Measurements from ENCODE around the gene APP.

Gene APP

DNA sequence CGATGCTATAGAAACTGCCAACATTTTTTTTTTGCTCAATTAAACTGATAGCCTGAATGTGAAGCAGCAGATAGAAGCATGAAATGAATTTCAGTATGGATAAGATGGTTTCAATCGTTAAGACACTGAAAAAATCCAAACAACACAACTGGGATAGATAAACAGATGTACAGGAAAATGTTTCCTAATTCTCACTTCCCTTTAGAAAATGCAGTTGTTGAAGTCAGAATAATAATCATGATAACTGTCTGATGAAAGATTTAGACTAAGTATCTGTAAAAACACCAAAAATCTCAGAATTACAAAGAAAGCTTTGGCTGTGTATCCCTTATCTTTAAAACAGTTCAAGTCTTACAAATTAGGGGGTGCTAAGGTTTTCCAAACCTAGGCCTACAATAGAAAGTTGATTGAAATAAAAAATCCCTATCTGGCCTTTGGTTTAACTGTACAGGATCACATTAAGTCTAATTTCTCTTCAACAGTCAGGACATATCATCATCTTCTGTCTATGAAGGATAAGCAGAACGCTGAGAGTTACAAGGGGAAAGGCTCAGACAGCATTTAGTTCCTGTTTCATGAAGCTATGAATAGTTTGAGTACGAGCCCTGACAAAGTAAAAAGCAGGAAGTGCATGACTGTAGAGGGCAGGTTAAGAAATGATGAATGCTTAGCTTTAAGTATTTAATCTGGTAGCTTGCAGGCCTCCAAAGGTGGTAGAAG is 203.2 kb downstream of the APP start:
- TF ChIP-seq, protein P1, sequence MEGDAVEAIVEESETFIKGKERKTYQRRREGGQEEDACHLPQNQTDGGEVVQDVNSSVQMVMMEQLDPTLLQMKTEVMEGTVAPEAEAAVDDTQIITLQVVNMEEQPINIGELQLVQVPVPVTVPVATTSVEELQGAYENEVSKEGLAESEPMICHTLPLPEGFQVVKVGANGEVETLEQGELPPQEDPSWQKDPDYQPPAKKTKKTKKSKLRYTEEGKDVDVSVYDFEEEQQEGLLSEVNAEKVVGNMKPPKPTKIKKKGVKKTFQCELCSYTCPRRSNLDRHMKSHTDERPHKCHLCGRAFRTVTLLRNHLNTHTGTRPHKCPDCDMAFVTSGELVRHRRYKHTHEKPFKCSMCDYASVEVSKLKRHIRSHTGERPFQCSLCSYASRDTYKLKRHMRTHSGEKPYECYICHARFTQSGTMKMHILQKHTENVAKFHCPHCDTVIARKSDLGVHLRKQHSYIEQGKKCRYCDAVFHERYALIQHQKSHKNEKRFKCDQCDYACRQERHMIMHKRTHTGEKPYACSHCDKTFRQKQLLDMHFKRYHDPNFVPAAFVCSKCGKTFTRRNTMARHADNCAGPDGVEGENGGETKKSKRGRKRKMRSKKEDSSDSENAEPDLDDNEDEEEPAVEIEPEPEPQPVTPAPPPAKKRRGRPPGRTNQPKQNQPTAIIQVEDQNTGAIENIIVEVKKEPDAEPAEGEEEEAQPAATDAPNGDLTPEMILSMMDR (conservative IDR thresholded peaks at IDR 0.05; ENCODE audit: low read depth, low read length) = no peak
- no peak overlapping the region for H3K4me3 ChIP-seq (ENCODE audit: low read depth, low read length)
- peak; percentile 62 for DNase-seq (ENCODE audit: low read depth)

DNA sequence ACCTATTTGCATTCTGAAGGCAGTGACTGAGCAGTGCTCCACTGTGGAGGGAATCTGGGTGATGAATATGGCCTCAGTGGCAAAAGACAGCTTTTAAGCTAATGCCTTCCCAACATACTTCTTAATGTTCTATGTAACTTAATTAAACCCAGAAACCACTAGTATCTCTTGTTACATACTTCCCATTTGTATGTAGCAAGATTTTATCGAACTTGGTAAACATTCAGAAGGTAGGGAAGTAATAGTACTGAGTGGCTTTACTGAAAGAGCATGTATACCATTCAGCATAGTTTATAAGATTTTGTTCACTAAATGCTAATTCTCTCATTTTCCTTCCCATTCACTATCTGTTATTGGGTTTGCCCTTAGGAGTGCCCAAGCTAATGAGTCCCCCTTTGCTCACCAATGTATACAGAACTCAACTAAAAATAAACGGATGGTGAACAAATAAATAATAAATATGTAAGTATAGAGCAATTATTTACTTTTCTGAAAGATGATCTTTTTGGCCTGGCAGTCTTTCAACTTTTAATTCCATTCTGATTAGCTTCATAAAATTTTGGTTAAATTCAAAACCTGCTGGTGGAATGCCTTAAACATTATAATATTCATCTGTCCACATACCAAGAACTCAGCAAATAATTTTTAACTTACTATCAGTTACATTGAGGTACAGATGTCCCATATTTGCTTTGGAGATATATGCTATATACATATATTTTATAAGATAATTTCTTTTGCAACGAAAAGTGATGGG is 204.4 kb downstream of the APP start:
- DNase-seq (ENCODE audit: low read depth) = no peak
- TF ChIP-seq, protein P1 (conservative IDR thresholded peaks at IDR 0.05; ENCODE audit: low read depth, low read length) = no peak
- no peak overlapping the region for H3K4me3 ChIP-seq (ENCODE audit: low read depth, low read length)

DNA sequence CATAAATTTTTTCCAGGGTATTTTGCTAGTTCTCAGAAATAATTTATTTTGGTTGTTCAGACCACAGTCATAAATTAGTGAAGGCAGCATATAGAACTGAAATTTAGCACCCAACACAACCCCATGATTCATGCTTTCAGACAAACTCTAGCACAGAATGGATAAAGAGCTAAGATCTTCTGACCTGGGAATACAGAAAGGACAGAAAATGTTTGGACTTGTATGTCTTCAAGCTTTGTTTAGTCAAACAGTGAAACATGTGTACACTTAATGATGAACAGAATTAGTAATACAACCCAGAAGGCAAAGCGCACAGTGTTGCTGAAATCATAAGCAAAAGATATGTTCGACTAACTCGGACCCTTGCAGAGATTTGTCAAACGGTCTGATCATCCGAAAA is 205.6 kb downstream of the APP start:
- no peak overlapping the region for H3K4me3 ChIP-seq (ENCODE audit: low read depth, low read length)
- DNase-seq (ENCODE audit: low read depth) = no peak
- TF ChIP-seq, protein P1 (conservative IDR thresholded peaks at IDR 0.05; ENCODE audit: low read depth, low read length) = no peak

DNA sequence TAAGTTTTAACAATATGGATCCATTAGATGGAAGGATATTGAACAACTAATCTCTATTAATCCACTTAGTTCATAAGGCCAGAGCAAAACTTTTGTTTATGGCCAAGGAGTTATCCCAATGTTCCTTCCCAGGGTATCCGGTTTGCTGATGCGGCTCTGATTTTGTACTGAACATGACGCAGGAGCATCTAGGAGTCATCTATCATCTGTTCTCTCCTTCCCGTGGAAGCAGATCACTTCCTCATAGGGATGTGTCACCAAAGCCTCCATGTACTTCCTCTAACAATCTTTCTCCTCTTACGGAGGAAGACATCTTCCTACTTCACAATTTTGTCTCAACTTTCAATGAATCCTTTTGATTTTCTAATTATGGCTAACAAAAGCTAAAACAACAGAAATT is 206.6 kb downstream of the APP start:
- DNase-seq (ENCODE audit: low read depth) = no peak
- H3K4me3 ChIP-seq (ENCODE audit: low read depth, low read length) = no peak overlapping the region
- TF ChIP-seq, protein P1 (conservative IDR thresholded peaks at IDR 0.05; ENCODE audit: low read depth, low read length) = no peak

DNA sequence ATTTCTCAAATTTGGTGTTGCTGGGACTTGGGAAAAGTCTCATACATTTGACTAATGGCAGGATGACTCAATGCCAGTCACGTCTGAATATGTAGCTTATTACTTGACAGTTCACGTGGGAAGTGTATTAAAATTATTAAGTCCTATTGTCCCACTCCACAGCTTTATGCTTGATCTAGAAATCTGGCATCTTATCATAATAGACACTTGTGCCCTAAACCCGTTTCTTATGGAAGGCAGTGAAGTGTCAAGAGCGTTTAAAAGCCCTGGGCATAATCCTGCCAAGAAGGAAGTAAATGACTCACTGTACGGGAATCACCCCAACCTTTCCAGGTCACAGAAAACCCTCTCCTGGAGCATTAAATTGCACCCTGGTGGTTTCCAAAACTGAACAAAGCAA is 207.4 kb downstream of the APP start:
- DNase-seq (ENCODE audit: low read depth) = peak; percentile 59
- no peak overlapping the region for H3K4me3 ChIP-seq (ENCODE audit: low read depth, low read length)
- TF ChIP-seq, protein P1 (conservative IDR thresholded peaks at IDR 0.05; ENCODE audit: low read depth, low read length) = no peak

DNA sequence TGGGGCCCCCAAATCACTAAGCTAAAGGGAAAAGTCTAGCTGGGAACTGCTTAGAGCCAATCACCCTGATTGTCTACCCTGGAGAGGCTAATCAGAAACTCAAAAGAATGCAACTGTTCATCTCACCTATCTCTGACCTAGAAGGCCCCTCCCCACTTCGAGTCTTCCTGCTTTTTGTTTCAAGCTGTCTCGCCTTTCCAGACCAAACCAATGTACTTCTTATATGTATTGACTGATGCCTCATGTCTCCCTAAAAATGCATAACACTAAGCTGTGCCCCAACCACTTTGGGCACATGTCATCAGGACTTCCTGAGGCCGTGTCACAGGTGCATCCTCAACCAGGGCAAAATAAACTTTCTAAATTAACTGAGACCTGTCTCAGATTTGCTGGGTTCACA is 209.5 kb downstream of the APP start:
- TF ChIP-seq, protein P1 (conservative IDR thresholded peaks at IDR 0.05; ENCODE audit: low read depth, low read length) = no peak
- no peak overlapping the region for H3K4me3 ChIP-seq (ENCODE audit: low read depth, low read length)
- no peak for DNase-seq (ENCODE audit: low read depth)

All from choroid plexus epithelial cell (primary cell).